ENCODE measurements around the gene CAMK2B.

Gene CAMK2B

GRCh38 chr7:44236333-44236728 lies 89.1 kb downstream of the CAMK2B start:
- Histone ChIP-seq H3K27me3 (replicated peaks) (no peaks in the 10 kb centered on the region), H3K36me3 (replicated peaks) (no peaks in the 10 kb centered on the region), H3K4me3 (ENCODE audit: low read depth, low read length) (no peak overlapping the region), H3K27ac (no peak overlapping the region)
- peak; percentile 27 for TF ChIP-seq CTCF (IDR thresholded peaks at IDR 0.05; ENCODE audit: low read depth, low read length, missing control alignments)
- no peak for DNase-seq
- in situ Hi-C loops (cut with HindIII; ENCODE audit: low pct_ligation_motif_present, low sequenced_read_pairs) = loop anchor here (25.0 kb wide), 1 partner anchor 251 kb away; the partner anchor contains the start of gene NUDCD3

GRCh38 chr7:44235582-44236332 lies 89.6 kb downstream of the CAMK2B start:
- no peaks in the 10 kb centered on the region for H3K27me3 ChIP-seq (replicated peaks)
- in situ Hi-C loops (cut with HindIII; ENCODE audit: low pct_ligation_motif_present, low sequenced_read_pairs) = loop anchor here (25.0 kb wide), 1 partner anchor 252 kb away; the partner anchor contains the start of gene NUDCD3

GRCh38 chr7:44235066-44235465 lies 90.3 kb downstream of the CAMK2B start:
- no peak overlapping the region for H3K27ac ChIP-seq
- H3K27me3 ChIP-seq (replicated peaks) = no peaks in the 10 kb centered on the region
- no peak for DNase-seq
- no peak for TF ChIP-seq CTCF (IDR thresholded peaks at IDR 0.05; ENCODE audit: low read depth, low read length, missing control alignments)
- no peaks in the 10 kb centered on the region for H3K36me3 ChIP-seq (replicated peaks)
- H3K4me3 ChIP-seq (ENCODE audit: low read depth, low read length) = no peak overlapping the region
- in situ Hi-C loops (cut with HindIII; ENCODE audit: low pct_ligation_motif_present, low sequenced_read_pairs) = loop anchor here (25.0 kb wide), 1 partner anchor 252 kb away; the partner anchor contains the start of gene NUDCD3

More at GRCh38 chr7:44235582-44236332, 89.6 kb downstream of the CAMK2B start:
- no peak for TF ChIP-seq CTCF (IDR thresholded peaks at IDR 0.05; ENCODE audit: low read depth, low read length, missing control alignments)
- H3K36me3 ChIP-seq (replicated peaks) = no peaks in the 10 kb centered on the region
- no peak overlapping the region for H3K27ac ChIP-seq
- no peak for DNase-seq
- no peak overlapping the region for H3K4me3 ChIP-seq (ENCODE audit: low read depth, low read length)

- in situ Hi-C loops (cut with HindIII; ENCODE audit: low pct_ligation_motif_present, low sequenced_read_pairs) = loop anchor here (25.0 kb wide), 1 partner anchor 254 kb away; the partner anchor contains the start of gene NUDCD3
- Histone ChIP-seq H3K4me3 (ENCODE audit: low read depth, low read length) (no peak overlapping the region), H3K27ac (no peak overlapping the region), H3K27me3 (replicated peaks) (no peaks in the 10 kb centered on the region), H3K36me3 (replicated peaks) (no peaks in the 10 kb centered on the region)
- no peak for TF ChIP-seq CTCF (IDR thresholded peaks at IDR 0.05; ENCODE audit: low read depth, low read length, missing control alignments)
- DNase-seq = no peak
Measured at GRCh38 chr7:44232901-44233715, 92.3 kb downstream of the CAMK2B start.

- Histone ChIP-seq H3K27ac (no peak overlapping the region), H3K36me3 (replicated peaks) (no peaks in the 10 kb centered on the region), H3K4me3 (ENCODE audit: low read depth, low read length) (no peak overlapping the region), H3K27me3 (replicated peaks) (no peaks in the 10 kb centered on the region)
- TF ChIP-seq CTCF (IDR thresholded peaks at IDR 0.05; ENCODE audit: low read depth, low read length, missing control alignments) = no peak
- in situ Hi-C loops (cut with HindIII; ENCODE audit: low pct_ligation_motif_present, low sequenced_read_pairs) = loop anchor here (25.0 kb wide), 1 partner anchor 255 kb away; the partner anchor contains the start of gene NUDCD3
- no peak for DNase-seq
Measured at GRCh38 chr7:44232396-44232795, 93.0 kb downstream of the CAMK2B start.

All from brain microvascular endothelial cell (primary cell).